GM21526 (cell line): Measurements from ENCODE around the gene MEIOB.
"Not testable (repeated sequence)": the region's sequence is repeated elsewhere in the genome, so short reads cannot be mapped to it uniquely, and the experiment has no call there.

ENCODE experiments used
- ATAC-seq: cut with Tn5 transposase; IDR thresholded peaks from one replicate; pipeline ENCODE4 v1.9.1; 2021; ENCODE audit warnings: moderate library complexity; ENCODE audit not compliant: unreplicated experiment, low FRiP score

The MEIOB gene

DNA sequence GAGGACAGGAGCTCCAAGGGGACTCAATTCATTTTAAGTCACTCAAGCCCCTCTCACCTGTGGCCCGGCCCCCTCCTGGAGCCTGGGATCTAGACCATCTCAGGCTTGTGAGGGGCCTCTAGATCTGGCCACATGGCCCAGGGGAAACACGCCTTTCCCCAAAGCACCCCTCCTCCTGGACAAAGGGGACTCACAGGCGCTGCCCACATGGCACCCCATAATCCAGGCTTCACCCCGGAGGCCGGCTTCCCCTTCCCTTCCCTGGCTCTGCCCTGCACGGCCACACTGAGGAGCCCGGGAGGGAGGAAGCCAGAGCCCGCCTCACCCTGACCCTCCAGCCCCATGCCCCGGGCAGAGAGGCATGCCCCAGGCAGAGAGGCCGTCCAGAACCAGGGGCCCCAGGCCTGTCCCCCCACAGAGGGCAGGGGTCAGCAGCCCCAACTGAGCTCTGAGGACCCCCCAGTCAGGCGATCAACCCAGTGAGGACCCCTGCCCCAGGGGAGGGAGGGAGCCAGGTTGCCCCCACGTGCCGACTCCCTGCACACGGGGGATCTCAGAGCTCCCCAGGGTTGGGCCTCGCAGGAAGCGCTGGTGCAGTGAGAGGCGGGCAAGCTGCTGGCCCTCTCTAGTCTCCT lies 35.4 kb upstream of the MEIOB start:
- ATAC-seq, result no peak

DNA sequence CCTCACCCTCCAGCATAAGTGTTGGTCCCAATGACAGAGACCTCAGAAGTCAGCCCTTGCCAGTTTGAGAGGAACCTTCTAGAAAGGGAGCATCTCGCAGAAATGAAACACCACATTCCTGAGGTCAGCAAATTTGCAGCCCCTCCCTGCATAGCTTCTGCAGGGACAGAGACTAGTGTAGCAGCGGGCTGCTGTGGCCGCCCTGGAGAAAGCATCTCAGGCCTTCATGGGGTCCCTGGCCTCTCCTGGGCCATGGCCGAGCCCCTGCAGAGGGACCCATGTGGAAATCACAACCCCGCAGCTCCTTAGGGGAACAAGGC lies 34.8 kb upstream of the MEIOB start:
- no peak for ATAC-seq

DNA sequence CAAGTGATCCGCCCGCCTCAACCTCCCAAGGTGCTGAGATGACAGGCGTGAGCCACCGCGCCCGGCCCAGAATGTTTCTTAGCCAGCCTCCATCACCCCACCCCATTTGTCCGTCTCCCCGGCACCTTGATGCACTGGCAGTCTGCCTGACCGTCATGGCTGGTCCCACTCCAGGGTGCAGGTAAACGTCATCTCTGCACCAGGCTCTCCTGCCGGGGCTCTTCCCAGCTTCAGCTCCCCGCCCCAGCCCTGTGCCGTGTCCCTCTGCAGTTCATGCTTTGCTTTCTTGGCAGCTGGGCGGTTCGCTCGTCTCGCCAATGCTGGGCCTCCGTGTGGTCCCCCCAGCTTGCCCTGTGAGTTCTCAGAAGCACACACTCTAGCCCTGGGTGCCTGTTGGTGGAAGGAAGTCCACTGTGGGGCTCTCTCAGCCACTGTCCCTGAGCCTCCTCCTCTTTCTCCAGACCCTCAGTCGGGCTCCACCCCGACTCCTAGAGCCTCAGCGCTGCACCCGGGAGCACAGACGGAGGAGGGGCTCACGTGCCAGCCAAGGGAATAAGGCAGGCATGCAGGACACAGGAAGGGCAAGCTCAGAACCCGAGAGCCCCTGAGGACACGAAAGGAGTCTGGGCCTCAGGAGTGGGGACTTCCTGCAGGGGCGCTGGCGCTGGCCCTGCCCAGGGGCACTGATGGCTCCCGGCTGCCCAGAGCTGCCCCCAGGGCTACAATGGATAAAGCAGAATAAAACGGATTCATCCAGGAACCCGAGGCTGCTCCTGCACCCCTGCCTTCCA lies 34.3 kb upstream of the MEIOB start:
- ATAC-seq, result no peak

DNA sequence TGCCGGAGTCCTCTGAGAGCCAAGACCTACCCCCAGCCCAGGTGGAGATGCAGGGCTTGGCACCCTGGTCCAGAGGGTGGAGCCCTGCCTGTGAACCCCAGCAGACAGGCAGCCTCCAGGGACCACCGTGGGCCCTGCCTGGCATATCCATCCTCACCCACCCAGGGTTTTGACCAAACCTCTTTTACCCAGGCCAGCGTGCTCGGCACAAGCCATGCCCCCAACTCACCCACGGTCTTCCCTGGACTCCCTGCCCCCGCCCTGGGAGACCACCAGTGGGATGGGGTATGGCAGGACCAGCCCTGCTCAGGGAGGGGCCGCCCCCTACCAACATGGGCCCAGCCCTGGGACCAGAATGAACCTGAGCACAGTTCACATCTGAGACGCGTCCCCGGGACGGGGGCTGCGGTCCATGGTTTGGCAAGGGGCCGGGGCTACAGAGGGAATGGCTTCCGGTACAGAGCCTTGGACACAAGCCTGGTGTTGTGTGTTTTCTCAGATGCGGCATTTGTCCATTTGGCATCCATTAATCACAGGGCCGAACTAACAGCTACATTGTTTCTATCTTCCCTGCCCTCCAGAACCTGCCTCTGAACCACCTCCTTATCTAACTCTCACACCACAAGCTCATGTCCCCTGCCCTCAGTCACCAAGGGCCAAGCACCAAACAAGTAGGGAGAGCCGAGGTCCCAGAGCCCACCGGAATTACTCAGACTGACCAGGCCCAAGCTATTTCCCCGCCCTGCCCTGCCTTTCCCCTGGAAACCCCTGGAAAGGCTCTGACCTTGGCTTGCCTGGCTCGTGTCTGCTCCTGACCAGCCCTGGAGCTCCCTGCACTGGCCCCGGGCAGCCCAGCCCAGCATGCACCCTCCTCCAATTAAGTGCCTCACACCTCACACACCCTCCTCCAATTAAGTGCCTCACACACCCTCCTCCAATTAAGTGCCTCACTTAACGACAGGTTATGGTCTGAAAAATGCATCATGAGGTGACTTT lies 32.2 kb upstream of the MEIOB start:
- no peak for ATAC-seq

DNA sequence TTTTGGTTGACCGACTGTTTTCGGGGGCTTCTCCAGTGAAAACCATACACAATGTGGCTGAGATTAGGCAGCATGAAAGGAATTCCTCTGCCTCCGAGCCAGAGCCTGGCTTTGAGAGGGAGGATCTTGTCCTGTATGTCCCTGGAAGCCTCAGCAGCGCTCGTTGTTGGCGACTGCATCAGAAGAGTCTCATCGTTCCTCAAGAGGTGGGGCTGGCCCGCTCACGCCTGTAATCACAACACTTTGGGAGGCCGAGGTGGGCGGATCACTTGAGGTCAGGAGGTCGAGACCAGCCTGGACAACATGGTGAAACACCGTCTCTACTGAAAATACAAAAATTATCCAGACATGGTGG lies 31.2 kb upstream of the MEIOB start:
- no peak for ATAC-seq

DNA sequence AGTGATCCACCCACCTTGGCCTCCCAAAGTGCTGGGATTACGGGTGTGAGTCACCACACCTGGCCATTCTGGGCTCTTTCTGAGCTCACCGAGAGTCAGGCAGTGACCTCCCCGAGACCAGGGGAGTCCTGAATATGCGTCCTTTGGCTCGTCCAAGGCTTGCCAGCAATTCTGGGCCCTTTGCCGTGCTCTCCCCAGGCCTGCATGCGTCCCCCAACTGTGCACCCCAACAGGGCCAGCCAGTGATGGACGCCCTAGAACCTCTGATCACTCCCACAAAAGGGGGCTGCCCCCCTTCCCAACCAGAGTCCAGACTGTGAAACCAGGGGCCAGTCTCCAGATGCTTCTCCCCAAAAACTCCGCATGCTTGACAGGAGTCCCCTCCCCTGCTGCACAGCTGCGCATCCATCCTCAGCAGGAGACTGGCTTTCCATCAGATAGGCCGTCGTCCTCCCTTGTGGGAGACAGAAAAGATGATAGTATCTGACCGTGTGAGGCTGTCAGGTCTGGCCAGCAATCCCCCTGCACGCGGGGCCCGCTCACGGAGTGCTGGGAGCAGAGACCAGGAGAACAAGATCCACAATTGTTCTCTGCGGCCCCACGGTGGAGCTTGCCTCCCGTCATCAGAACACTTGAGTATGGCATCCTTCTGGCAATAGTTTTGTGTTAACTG lies 30.7 kb upstream of the MEIOB start:
- no peak for ATAC-seq

DNA sequence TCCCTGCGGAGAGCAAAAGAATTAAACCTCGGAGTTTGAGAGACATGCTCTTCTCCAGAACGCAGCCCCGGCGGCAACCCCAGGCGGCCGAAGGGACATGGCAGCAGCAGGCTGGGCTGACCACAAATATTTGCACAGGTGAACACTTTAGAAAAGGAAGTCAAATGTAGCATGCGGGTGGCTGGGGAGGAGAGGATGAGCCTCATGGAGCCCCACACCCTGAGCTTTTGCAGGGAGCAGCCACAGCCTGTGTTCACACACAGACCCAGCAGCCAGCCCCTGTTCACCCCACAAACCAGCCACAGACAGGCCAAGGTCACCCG lies 28.4 kb upstream of the MEIOB start:
- no peak for ATAC-seq

DNA sequence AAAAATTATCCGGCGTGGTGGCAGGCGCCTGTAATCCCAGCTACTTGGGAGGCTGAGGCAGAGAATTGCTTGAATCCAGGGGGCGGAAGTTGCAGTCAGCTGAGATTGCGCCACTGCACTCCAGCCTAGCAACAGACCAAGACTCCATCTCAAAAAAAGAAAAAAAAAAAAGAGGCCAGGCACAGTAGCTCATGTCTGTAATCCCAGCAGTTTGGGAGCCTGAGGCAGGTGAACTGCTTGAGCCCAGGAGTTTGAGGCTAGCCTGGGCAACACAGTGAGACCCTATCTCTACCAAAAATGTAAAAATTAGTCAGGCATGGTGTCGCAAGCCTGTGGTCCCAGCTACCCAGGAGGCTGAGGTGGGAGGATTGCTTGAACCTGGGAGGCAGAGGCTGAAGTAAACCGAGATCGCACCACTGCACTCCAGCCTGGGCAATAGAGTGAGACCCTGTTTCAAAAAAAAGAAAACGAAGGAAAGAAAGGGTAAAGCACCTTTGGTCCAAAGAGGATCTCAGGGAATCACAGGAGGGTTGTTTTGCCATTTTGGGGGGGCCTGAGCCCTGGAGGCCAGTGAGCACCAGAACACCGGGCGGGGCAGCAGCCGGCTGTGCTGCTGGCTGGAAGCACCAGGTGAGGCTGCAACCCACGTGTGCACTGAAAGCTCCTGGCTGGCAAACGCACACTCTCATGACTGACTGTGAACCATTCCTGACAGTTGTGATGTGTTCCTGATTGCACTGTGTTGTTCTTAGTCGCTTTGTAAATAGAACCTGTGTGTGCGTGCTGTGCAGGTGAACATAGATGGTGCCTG lies 27.9 kb upstream of the MEIOB start:
- no peak for ATAC-seq

DNA sequence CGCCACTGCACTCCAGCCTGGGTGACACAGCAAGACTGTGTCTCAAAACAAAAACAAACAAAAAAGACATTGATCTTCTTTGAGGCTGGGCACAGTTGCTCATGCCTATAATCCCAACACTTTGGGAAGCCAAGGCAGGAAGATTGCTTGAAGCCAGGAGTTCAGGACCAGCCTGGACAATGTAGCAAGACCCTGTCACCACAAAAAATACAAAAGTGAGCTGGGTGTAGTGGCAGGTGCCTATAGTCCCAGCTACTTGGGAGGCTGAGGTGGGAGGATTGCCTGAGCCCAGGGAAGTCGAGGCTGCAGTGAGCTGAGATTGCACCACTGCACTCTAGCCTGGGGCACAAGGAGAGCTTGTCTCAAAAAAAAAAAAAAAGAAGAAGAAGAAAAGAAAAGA lies 25.7 kb upstream of the MEIOB start:
- ATAC-seq, result not testable (repeated sequence)

DNA sequence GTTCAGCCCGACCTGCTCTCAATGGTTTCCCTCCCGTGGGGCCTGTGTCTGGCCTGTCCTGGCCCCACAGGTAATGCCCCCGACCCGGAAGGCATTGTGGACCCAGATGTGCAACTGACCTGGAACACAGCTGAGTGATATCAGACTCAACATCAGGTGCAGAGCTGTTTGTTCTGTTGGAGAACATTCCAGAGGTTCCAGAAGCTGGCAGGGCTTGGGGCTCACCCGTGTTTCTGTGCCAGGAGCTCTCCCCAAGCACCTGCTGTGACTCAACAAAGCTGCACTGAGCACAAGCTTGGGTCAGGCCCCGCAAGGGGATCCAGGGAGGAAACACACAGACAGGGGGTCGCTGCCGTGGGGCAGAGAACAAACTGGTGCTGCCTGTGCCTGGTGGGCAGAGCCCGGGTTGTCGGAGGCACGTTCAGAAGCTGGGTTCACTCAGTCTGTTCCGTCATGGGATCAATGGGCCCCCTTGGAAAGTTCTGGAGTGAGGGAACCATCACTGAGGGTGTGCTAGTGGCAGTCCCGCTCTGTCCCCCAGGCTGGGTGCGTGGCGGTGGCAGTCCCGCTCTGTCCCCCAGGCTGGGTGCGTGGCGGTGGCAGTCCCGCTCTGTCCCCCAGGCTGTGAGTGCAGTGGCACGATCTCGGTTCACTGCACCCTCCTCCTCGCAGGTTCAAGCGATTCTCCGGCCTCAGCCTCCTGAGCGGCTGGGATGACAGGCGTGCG lies 24.1 kb upstream of the MEIOB start:
- ATAC-seq, result no peak

DNA sequence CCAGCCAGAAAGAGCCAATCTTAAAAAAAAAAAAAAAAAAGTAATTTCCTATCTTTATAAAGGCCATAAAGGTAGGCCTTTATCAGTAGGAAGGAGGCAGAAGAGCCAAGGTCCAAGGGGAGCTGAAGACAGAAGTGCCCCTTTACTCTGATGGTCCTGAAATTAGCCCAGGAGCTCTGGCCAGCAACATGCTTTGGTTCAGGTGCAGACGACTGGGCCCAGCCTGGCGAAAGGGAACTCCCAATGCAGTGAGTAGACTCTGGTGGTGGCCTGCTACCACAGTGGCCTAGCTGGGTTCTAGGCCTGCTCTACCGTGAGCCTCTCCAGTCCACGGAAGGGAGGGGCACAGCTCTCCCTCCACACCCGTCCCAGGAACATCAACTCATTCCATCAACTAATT lies 23.1 kb upstream of the MEIOB start:
- ATAC-seq, result no peak

DNA sequence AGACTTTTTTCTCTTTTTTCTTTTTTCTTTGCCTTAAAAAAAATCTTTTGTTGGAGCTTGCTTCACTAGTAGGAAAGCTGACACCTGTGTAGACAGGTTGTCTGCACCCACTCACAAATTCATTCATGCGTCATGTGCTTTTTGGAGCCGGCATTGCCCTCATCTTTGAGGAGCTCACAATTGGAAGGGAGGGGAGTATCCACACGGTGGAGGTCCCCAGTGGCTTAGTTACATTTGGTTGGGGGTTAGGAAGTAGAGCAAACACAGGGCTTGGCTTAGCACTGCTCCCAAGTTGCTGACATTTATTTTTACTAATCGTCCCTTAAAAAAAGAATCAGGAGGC lies 18.7 kb upstream of the MEIOB start:
- no peak for ATAC-seq

DNA sequence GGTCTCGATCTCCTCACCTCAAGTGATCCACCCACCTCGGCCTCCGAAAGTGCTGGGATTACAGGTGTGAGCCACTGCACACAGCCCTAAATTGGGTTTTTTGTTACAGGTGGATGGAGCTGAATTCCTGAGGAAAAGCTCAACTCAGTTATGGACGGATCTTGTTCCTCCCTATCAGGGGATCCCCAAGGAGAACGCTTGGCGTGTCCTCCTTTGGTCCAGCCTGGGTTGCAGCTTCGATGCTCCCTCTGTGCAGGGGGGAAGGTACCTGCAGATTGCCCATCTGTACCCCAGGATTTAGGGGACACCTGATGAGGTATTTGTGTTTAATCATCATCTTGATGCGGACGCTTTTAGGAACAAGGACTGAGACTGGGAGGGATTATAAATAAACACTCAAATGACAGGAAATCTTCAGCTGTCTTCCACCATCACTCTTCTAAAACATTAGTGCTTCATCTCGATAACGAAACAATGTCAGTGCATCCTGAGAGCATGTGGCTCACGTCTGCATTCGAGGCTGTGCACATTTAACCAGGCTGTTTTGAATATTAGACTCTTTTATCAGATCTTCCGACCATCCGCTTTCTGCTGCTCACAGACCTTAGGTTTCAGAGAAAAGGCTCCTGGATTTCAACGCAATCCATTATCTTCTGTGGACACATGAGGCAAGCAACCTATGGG lies 18.2 kb upstream of the MEIOB start:
- ATAC-seq, result no peak

DNA sequence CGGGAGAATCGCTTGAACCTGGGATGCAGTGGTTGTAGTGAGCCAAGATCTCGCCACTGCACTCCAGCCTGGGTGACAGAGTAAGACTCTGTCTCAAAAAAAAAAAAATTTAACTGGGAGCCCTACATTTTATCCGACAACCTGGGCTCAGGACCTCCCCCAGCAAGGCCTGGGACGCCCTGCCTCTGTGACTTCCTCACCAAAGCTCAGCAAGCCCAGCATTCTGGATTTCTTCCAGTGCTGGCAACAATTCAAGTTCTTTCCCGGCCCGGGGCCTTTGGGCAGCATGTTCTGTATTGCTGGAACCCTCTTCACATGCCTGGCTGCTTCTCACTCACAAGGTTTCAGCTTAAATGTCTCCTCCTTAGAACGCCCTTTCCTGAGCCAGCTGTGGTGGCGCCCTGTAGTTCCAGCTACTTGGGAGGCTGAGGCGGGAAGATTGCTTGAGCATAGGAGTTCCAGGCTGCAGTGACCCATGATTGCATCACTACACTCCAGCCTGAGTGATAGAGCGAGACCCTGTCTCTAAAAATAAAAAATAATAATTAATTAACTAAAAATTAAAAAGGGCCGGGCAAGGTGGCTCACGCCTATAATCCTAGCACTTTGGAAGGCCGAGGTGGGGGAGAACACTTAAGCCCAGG lies 15.9 kb upstream of the MEIOB start:
- ATAC-seq, result no peak

DNA sequence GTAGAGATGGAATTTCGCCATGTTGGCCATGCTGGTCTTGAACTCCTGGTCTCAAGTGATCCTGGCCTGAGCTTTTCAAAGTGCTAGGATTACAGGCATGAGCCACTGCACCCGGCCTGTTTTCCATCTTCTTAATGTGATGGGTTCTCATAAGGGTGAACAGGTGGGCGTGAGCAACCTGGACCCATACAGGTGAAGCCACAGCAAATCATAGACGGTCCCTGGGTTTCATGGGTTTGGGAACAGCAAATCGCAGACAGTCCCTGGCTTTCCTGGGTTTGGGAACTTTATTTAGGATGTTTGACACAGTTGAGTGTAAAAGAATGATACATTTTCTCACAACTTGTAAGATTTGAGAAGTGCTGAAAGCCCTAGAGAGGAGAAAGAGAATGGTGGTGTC lies 12.9 kb upstream of the MEIOB start:
- no peak for ATAC-seq

DNA sequence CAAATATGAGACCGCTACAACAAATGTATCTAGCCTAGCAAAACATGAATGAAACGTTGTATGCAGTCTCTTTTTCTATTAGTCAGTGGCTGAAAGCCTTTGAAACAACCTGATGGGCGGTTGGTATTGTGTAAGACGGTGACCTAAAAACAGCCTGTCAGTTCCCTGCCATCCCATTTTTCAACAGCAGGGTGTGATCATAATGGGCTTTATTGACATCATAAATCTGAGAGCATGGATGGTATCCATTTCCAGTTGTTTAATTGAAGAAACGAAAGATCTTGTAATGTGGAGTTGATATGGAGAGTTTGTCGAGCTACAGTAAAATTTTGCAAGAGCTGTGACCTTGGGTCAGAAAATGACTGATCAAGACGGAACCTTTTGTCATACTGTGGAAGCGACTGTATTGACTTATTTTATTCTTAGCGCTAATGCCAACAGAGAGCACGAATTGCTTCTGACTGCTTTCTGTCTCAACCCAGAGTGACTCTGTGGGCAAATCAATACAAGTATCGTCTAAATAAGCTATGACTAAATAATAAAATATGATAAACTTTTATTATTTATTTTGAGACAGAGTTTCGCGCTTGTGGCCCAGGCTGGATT lies 12.3 kb upstream of the MEIOB start:
- no peak for ATAC-seq

DNA sequence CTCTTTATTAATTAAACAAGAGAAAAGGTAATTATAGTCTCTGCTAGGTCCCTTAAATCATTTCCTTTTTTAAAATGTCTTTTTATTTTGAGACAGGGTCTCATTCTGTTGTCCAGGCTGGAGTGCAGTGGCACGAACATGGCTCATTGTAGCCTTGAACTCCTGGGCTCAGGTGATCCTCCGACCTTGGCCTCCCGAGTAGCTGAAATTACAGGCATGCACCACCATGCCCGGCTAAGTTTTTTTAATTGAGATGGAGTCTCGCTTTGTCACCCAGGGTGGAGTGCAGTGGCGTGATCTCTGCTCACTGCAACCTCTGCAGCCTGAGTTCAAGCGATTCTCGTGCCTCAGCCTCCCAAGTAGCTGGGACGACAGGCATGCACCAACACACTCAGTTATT lies 9.2 kb upstream of the MEIOB start:
- ATAC-seq, result not testable (repeated sequence)

DNA sequence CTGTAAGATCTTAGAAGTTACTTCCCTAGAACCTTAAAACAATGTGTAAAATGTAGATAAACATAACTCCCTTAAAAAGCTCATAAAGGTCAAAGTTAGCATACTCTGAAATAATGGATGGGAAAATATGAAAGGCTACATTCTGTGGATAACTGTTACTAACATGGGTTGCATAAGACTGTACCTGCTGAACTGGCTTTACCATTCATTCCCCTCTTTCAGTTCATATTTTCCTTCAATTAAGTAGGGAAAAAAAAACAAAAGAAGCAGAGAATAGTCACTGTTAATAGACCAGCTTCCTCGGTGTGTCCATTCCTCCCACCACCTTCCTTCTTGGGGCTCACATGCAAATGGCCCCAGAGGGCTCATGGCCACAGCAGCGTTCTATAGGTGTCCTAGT lies 7.5 kb upstream of the MEIOB start:
- ATAC-seq, result no peak
